GM19025 (cell line): ENCODE data around the gene ADORA2B.
"Not testable (repeated sequence)": the region's sequence is repeated elsewhere in the genome, so short reads cannot be mapped to it uniquely, and the experiment has no call there.

Source experiments
- ATAC-seq: cut with Tn5 transposase; IDR thresholded peaks from one replicate; pipeline ENCODE4 v1.9.1; 2021; ENCODE audit warnings: mild to moderate bottlenecking, low read depth, moderate library complexity; ENCODE audit not compliant: unreplicated experiment

The ADORA2B gene

GRCh38 chr17:15920758-15921239 is 24.1 kb upstream of the ADORA2B start:
- no peak for ATAC-seq

- no peak for ATAC-seq
Observed at GRCh38 chr17:15921640-15922039, 23.3 kb upstream of the ADORA2B start.

DNA sequence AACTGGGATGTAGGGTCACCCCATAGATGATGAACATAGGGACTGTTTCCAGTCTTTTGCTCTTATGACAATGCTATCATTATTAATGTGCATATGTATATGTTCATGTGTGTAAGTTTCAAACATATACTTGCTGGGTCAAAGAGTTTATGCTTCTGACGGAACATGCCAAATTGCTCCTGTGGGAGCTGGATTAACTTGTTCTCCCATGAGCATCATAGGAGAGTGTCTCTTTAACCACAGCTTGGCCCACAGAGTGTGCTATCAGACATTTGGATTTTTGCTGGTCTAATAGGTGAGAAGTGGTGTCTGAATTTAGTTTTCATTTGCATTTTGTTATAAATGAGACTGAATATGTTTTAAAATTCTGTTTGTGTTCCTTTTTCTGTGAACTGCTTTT is 22.3 kb upstream of the ADORA2B start:
- ATAC-seq = no peak

GRCh38 chr17:15926039-15926740 is 18.7 kb upstream of the ADORA2B start:
- no peak for ATAC-seq

- no peak for ATAC-seq
Observed at GRCh38 chr17:15928286-15928785, 16.6 kb upstream of the ADORA2B start.

DNA sequence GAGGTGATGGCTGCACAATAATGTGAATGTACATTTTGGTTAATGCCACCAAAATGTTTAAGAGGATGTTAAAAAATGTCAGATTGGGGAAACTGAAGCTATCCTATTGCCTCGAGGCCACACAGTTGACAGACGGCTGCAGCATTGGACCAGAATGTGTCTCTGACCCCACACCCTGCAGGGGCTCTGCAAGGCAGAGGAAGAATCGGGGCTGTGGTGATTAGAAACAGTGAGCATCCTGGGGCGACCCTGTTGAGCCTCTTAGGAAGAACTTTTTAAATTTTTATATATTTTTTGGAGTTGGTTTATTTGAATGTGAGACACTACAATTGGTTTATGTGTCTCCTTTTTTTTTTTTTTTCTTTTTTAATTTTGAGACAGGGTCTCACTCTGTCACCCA is 15.0 kb upstream of the ADORA2B start:
- no peak for ATAC-seq

DNA sequence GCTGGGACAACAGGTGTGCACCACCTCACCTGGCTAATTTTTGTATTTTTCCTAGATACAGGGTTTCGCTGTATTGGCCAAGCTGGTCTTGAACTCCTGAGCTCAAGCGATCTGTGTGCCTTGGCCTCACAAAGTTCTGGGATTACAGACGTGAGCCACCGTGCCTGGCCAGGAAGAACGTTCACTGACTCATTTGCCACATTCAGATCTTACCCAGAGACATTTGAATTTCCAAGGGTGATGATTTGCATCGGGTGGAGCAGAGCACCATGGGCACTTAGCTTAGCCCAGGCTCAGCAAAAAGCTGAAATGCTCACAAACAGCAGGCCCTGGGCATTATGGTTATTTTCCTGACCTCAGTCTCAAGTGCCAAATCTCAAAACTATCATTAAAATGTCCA is 14.5 kb upstream of the ADORA2B start:
- no peak for ATAC-seq

DNA sequence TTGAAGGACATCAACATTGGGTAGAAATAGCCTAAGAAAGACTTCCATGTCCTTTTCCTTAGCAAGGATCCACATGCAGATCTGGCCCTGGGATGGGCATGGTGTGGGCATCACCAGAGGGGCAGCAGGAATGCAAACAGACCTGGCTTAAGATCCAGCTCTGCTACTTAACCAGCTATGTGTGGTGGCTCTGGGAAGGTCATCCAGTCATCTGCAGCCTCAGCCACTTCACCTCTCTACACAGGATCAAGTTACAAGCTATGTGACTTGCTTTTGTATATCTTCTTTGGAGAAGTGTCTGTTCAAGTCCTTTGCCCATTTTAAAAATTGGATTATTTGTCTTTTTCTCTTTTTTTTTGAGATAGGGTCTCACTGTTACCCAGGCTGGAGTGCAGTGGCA is 13.5 kb upstream of the ADORA2B start:
- ATAC-seq = no peak

GRCh38 chr17:15934866-15935265 is 10.1 kb upstream of the ADORA2B start:
- ATAC-seq = no peak

DNA sequence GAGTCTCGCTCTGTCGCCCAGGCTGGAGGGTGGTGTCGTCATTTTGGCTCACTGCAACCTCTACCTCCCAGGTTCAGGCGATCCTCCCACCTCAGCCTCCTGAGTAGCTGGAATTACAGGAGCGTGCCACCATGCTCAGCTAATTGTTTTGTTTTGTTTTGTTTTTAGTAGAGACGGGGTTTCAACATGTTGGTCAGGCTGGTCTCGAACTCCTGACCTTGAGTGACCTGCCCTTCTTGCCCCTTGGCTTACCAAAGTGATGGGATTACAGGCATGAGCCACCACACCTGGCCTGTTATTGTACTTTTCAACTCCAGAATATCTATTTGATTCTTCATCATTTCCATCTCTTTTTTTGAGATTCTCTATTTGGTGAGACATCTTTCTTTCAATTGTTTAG is 9.0 kb upstream of the ADORA2B start:
- no peak for ATAC-seq

DNA sequence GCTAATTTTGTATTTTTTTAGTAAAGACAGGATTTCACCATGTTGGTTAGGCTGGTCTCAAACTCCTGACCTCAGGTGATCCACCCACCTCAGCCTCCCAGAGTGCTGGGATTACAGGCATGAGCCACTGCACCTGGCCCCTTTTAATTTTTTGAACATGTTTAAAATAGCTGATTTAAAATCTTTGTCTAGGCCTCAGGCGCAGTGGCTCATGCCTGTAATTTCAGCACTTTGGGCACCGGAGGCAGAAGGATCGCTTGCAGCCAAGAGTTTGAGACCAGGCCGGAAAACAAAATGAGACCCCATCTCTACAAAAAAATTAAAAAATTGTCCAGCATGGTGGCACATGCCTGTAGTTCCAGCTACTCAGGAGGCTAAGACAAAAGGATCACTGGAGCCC is 8.4 kb upstream of the ADORA2B start:
- not testable (repeated sequence) for ATAC-seq

GRCh38 chr17:15941781-15942180 is 3.1 kb upstream of the ADORA2B start:
- no peak for ATAC-seq

DNA sequence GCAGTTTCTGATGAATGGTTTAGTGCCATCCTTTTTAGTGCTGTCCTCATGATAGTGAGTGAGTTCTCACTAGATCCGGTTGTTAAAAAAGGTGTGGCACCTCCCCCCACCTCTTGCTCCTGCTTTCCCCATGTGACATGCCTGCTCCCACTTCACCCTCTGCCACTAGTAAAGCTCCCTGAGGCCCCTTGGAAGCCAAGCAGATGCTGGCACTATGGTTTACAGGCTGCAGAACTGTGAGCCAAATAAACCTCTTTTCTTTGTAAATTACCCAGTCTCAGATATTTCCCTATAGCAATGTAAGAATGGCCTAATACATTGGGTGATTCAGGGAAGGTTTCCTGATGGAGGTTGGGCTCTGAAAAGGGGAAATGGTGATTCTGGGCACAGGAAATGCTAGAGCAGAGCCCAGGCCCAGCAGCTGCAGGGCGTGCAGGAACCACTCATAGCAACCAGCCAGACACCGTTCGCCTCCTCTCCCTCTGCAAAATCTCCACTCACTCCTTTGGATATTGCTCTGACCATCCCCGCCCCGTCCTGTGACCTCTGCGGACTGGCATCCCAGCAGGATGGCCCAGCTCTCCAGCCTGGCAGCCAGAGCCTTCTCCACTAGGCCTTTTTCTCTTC is 2.6 kb upstream of the ADORA2B start:
- ATAC-seq = no peak

DNA sequence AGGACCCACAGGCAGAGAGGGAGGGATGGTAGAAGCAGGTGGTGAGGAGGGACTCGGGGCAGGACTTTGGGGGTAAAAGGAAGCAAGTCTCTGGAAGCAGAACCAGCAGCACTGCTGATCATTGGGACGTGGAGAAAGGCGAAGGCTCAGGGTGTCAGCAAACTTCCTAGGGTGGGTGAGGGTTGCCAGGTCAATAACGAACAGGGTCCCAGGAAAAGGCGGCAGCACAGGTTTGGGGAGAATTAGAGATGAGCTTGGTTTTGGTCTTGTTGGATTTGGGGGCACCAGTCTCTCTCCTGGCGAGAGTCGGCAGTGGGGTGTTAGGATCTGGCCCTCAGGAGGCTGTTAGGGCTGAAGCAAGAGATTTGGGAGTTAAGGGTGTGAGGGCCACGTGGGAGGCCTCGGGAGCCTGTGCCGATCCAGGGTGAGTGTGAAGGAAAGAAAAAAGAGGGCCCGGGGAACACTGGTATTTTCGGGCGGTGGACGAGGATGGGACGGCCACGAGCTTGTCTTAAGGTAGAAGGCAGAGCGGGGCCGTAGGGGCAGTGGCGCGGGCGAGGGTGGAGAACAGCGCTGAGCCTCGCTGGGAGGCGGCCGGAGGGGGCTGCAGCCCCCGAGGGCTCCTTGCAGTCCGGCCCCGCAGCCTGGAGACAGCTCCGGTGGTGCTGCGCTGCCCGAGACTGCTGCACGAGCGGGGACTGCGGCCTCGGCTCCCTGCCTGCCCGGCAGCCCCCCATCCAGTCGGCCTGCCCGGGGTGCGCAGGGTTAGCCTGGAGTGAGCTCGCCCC is 765 bp upstream of the ADORA2B start:
- no peak for ATAC-seq

GRCh38 chr17:15945527-15946191 is 729 bp downstream of the ADORA2B start:
- ATAC-seq = no peak

GRCh38 chr17:15946611-15947120 is 1.7 kb downstream of the ADORA2B start:
- no peak for ATAC-seq

GRCh38 chr17:15947271-15947670 is 2.3 kb downstream of the ADORA2B start:
- no peak for ATAC-seq

DNA sequence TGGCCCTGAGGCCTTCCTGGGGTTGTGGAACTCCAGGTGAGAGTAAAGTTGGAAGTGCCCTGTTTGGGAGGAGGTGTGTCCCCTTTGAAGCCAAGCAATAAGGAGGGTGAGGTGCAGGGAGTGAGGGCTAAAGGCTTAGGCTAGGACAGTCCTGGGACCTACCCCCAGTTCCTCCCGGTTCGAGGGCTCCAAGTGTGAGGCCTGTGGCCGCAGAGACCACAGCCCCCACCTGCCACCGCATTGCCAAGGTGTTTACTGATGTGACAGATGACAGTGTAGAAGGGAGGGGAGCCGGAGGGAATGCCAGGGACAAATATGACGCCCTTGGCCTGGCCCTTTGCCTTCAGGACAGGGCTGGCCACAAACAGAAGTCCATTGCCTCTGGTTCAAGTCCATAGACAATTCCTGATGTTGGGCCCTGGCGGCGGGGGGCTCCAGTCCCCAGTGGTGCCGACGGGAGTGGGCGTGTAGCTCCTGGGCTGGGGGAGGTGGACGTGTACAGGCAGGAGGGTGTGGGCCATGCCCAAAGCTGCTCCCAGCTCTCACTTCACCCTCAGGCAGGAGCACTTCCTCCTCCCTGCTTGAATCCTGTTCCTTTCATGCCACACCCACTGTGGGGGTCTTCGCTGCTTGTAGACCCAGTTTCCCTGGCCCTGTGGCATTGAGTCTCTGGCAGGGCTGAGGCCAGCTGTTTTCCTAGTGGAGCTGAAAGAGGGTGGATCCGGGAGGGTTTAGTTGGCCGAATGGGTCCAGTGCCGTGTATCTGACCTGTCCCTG is 3.2 kb downstream of the ADORA2B start:
- no peak for ATAC-seq

GRCh38 chr17:15951368-15952047 is 6.6 kb downstream of the ADORA2B start:
- ATAC-seq = no peak
